OCI-LY3 (cell line): ENCODE data around the gene CMIP.

Experiments used
- EZH2phosphoT487 ChIP-seq: fragments of 200-600 bp; shearing (Covaris generic); IDR thresholded peaks from 2 replicates; pipeline ENCODE4 v1.6.1; 2018; ENCODE audit warnings: antibody characterized with exemption, mixed run types, low read depth
- TF ChIP-seq, protein P1 (sequence below): fragments of 200-600, 300-600 bp; sonication (generic); IDR thresholded peaks from 2 replicates; pipeline ENCODE4 v1.5.1; 2014; ENCODE audit warnings: antibody characterized with exemption, low read length, low read depth

DNA sequence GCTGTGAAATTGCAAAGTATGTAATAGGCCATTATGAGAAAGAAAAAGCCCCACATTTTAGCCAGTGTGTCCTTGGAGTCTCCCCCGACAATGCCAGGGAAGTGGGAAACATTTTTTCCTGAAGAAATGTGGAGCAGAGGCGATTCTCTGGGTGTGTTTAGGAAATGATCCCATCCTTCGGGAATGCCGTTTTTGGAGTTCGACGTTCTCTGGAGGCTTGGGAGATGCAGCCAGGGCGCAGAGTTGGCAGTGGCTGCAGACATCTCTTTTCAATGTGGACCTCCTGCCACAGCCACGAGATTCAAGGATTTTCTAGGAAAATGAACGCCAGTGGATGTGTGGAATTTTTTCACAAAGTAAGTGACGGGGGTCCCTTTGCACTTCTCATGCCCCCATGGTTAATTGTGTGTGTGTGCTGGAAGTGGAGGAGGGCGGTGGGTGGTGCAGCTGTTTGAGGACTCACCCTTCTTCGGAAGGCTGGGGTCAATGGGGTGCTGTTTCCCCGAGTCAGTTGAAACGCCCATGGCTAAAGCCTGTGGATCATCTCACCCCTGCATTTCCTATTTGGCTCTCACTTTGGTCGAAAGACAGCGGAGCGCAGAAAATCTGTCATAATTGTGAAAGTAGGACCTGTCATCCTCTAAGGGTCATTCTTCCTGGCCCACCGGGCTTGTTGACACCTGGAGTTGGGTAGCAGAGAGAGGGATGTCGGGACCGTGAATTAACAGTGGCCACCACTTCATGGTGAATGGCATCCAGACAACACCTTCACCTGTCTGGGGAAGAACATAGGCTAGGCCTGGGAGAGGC is 73.2 kb downstream of the CMIP start:
- TF ChIP-seq, protein P1, sequence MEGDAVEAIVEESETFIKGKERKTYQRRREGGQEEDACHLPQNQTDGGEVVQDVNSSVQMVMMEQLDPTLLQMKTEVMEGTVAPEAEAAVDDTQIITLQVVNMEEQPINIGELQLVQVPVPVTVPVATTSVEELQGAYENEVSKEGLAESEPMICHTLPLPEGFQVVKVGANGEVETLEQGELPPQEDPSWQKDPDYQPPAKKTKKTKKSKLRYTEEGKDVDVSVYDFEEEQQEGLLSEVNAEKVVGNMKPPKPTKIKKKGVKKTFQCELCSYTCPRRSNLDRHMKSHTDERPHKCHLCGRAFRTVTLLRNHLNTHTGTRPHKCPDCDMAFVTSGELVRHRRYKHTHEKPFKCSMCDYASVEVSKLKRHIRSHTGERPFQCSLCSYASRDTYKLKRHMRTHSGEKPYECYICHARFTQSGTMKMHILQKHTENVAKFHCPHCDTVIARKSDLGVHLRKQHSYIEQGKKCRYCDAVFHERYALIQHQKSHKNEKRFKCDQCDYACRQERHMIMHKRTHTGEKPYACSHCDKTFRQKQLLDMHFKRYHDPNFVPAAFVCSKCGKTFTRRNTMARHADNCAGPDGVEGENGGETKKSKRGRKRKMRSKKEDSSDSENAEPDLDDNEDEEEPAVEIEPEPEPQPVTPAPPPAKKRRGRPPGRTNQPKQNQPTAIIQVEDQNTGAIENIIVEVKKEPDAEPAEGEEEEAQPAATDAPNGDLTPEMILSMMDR = no peak
- no peak for TF ChIP-seq EZH2phosphoT487
